ENCODE data around the gene BHLHE41. TPM values are rescaled to one million over a fixed set of nuclear protein-coding genes. Genes with fewer than 3 reads are reported as not detected.

BHLHE41 gene
- total and polyA plus RNA-seq, 3 experiments from 2014 or later: not detected

DNA sequence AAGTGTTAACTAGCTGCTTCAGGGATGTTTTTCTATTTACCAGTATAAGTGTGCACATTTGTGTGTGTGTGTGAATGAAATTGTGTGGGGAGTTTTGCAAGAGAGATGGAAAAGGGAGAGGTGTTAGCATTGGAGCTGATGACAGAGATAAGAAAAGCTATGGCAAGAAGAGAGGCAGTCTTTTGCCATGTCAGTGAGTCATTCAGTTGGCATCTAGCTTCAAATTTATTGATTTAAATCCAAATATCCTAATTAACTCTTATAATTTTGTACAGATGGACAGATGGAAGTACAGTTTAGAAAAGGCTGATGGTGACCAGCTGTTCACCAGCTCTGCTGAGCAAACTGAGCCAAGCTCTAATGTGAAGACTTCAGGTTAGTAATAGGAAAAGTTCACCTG is 3.3 kb upstream of the BHLHE41 start:
- Histone ChIP-seq H3K4me3 (ENCODE audit: low read length) (no peak overlapping the region), H3K27ac (ENCODE audit: low read depth, low read length) (no peak overlapping the region), H3K9me3 (ENCODE audit: low read length) (no peaks in the 10 kb centered on the region), H3K36me3 (ENCODE audit: insufficient read depth, low read length) (no peaks in the 10 kb centered on the region), H3K4me1 (ENCODE audit: insufficient read depth, low read length) (peaks cover 18% of the 10 kb centered on the region), H3K27me3 (ENCODE audit: insufficient read depth, low read length, poor library complexity, severe bottlenecking) (peaks cover 36% of the 10 kb centered on the region)
- no peak for DNase-seq
- H3K4me3 Mint-ChIP-seq: peak overlapping the region in 1 of 7 donors; percentile 1
- no peaks in the 10 kb centered on the region for H3K36me3 Mint-ChIP-seq
- H3K27ac Mint-ChIP-seq: no peak overlapping the region
- H3K27me3 Mint-ChIP-seq: peaks cover 71 to 80% of the 10 kb centered on the region in 2 donors
- POLR2A ChIA-PET: no interaction called here
- H3K9me3 Mint-ChIP-seq: no peaks in the 10 kb centered on the region
- peaks cover 23 to 44% (median 28%) of the 10 kb centered on the region in 3 donors for H3K4me1 Mint-ChIP-seq
- CTCF ChIA-PET: interaction anchor here (0.7 kb wide), 1 partner anchor 28 kb away, joined by 3 read pairs; no protein-coding TSS in a partner anchor

- CTCF ChIA-PET: no interaction called here
- peaks cover 22% of the 10 kb centered on the region for H3K4me1 ChIP-seq (ENCODE audit: insufficient read depth, low read length)
- peaks cover 27 to 49% (median 32%) of the 10 kb centered on the region in 3 donors for H3K4me1 Mint-ChIP-seq
- peaks cover 40% of the 10 kb centered on the region for H3K27me3 ChIP-seq (ENCODE audit: insufficient read depth, low read length, poor library complexity, severe bottlenecking)
- peak overlapping the region in 6 of 7 donors; percentile 15 to 56 (median 48) for H3K4me3 Mint-ChIP-seq
- no peak for DNase-seq
- POLR2A ChIA-PET: no interaction called here
- H3K9me3 Mint-ChIP-seq: no peaks in the 10 kb centered on the region
- H3K27ac ChIP-seq (ENCODE audit: low read depth, low read length): no peak overlapping the region
- H3K36me3 ChIP-seq (ENCODE audit: insufficient read depth, low read length): no peaks in the 10 kb centered on the region
- peak overlapping the region in 1 of 8 donors; percentile 28 for H3K27ac Mint-ChIP-seq
- peaks cover 67 to 77% of the 10 kb centered on the region in 2 donors for H3K27me3 Mint-ChIP-seq
- no peak overlapping the region for H3K4me3 ChIP-seq (ENCODE audit: low read length)
- no peaks in the 10 kb centered on the region for H3K36me3 Mint-ChIP-seq
- H3K9me3 ChIP-seq (ENCODE audit: low read length): no peaks in the 10 kb centered on the region
Observed at GRCh38 chr12:26127404-26127803, 2.6 kb upstream of the BHLHE41 start.

- no peak for DNase-seq
- ChIA-PET CTCF (no interaction called here), POLR2A (no interaction called here)
- Histone ChIP-seq H3K4me3 (ENCODE audit: low read length) (peak overlapping the region; percentile 13), H3K9me3 (ENCODE audit: low read length) (no peaks in the 10 kb centered on the region), H3K27me3 (ENCODE audit: insufficient read depth, low read length, poor library complexity, severe bottlenecking) (peaks cover 43% of the 10 kb centered on the region), H3K27ac (ENCODE audit: low read depth, low read length) (no peak overlapping the region), H3K4me1 (ENCODE audit: insufficient read depth, low read length) (peaks cover 25% of the 10 kb centered on the region), H3K36me3 (ENCODE audit: insufficient read depth, low read length) (no peaks in the 10 kb centered on the region)
- Mint-ChIP-seq H3K27me3 (peaks cover 68 to 76% of the 10 kb centered on the region in 2 donors), H3K4me1 (peaks cover 29 to 53% (median 35%) of the 10 kb centered on the region in 3 donors), H3K36me3 (no peaks in the 10 kb centered on the region), H3K4me3 (peak overlapping the region in 6 of 7 donors; percentile 79 to 90 (median 79)), H3K27ac (no peak overlapping the region), H3K9me3 (peaks cover 0 to under 1% (median 0%) of the 10 kb centered on the region in 5 donors)
Observed at GRCh38 chr12:26126340-26127284, 1.8 kb upstream of the BHLHE41 start.

DNA sequence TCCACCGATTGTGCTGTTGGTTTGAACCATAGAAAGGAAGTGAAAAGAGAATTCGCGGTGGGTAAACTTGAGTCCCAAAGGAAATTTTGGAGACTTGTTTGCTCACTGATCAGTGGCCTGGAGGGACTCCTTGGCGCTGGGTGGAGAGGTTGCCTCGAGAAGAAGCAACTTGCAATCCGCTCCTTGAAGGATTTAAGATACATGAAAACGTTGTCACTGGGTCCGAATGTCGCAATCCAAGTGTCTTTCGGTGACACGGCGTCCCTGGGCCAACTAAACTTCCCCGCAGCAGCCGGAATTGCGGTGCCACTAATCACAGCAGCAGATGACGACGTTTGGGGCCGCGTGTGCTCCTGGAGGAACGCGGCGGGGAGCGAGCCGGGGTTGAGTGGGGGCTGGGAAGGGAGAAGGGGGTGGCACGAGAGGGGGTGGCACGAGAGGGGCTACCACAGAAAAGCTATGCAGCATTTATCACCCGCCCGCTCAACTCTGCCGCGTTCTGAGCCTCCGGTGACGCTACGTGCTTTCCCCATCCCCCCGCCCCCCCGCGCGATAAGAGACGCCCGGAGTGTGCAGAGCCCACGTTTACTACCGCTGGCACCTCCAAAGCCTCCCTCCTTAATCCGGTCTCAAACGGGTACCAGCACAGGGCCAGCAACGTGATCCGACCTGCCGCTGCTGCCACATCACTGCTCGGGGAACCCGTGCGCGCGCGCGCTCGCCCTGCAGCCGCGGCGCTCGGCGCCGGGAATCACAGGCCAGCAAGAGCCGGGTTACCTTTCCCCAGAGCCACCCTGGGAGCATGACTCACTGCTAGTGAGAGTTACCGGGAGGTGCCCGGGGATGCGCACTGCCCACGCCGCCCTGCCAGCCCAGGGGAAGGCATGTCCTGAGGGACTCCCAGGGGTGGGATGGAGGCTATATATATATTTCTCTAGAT is 833 bp upstream of the BHLHE41 start:
- H3K4me3 ChIP-seq (ENCODE audit: low read length): peak overlapping the region; percentile 29
- no peaks in the 10 kb centered on the region for H3K9me3 ChIP-seq (ENCODE audit: low read length)
- Mint-ChIP-seq H3K27me3 (peaks cover 71 to 78% of the 10 kb centered on the region in 2 donors), H3K27ac (peak overlapping the region in 1 of 8 donors; percentile 53), H3K9me3 (peaks cover 0 to 4% (median 0%) of the 10 kb centered on the region in 5 donors), H3K36me3 (no peaks in the 10 kb centered on the region), H3K4me3 (peak overlapping the region; percentile 18 to 90 (median 79)), H3K4me1 (peaks cover 32 to 58% (median 38%) of the 10 kb centered on the region in 3 donors)
- no peak for DNase-seq
- peaks cover 27% of the 10 kb centered on the region for H3K4me1 ChIP-seq (ENCODE audit: insufficient read depth, low read length)
- H3K27me3 ChIP-seq (ENCODE audit: insufficient read depth, low read length, poor library complexity, severe bottlenecking): peaks cover 51% of the 10 kb centered on the region
- ChIA-PET POLR2A (no interaction called here), CTCF (no interaction called here)
- H3K36me3 ChIP-seq (ENCODE audit: insufficient read depth, low read length): no peaks in the 10 kb centered on the region
- H3K27ac ChIP-seq (ENCODE audit: low read depth, low read length): no peak overlapping the region

GRCh38 chr12:26123482-26123980 is 1.3 kb downstream of the BHLHE41 start:
- peaks cover 27% of the 10 kb centered on the region for H3K4me1 ChIP-seq (ENCODE audit: insufficient read depth, low read length)
- CTCF ChIA-PET: interaction anchor here (1.6 kb wide), 1 partner anchor 9 kb away, joined by 4 read pairs; no protein-coding TSS in a partner anchor
- H3K27ac ChIP-seq (ENCODE audit: low read depth, low read length): no peak overlapping the region
- DNase-seq: no peak
- H3K27me3 ChIP-seq (ENCODE audit: insufficient read depth, low read length, poor library complexity, severe bottlenecking): peaks cover 50% of the 10 kb centered on the region
- peak overlapping the region; percentile 75 to 89 (median 83) for H3K4me3 Mint-ChIP-seq
- H3K9me3 ChIP-seq (ENCODE audit: low read length): no peaks in the 10 kb centered on the region
- peaks cover 32 to 58% (median 38%) of the 10 kb centered on the region in 3 donors for H3K4me1 Mint-ChIP-seq
- H3K27me3 Mint-ChIP-seq: peaks cover 70 to 78% of the 10 kb centered on the region in 2 donors
- H3K4me3 ChIP-seq (ENCODE audit: low read length): no peak overlapping the region
- no peaks in the 10 kb centered on the region for H3K36me3 ChIP-seq (ENCODE audit: insufficient read depth, low read length)
- H3K9me3 Mint-ChIP-seq: peaks cover 0 to 4% (median 0%) of the 10 kb centered on the region in 5 donors
- peak overlapping the region in 1 of 8 donors; percentile 47 for H3K27ac Mint-ChIP-seq
- no peaks in the 10 kb centered on the region for H3K36me3 Mint-ChIP-seq
- POLR2A ChIA-PET: interaction anchor here (0.9 to 1.0 kb wide), 2 partner anchors 9 to 10 kb away, joined by 3 to 5 read pairs; no protein-coding TSS in a partner anchor

DNA sequence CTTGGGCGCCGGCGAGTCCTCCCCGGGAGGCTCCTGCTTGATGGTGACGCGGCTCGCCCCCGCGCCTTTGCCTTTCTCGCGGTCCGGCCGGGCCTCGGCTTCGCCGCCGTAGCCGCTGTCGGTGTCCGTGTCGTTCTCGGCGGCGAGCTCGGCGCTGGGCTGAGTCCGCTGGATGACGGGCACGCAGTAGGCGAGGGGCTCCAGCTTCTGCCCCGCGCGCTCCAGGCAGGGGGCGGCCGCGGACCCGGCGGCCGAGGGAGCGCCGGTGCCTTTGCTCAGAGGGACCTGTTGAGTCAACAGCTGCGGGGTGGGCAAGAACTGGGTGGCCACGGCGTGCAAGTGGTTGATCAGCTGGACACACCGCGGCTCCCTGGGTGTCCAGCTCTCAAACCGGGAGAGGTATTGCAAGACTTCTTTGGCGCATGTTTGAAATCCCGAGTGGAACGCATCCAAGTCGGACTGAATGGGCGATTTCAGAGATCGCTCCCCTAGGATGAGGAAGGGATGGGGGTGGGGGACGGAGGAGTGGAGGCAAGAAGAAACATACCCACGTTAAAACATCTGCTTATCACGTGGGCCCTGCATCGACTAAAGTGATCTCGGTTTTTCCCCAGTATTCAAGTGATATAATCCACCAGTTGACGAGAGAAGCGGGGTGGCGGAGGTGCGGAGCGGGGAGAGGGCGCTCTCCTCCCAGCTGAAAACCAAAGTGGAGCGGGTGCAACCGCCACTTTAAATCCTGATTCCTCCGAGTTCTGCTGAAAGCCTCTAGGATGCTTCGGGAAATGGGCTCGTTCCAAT is 2.0 kb downstream of the BHLHE41 start:
- peaks cover 32 to 58% (median 38%) of the 10 kb centered on the region in 3 donors for H3K4me1 Mint-ChIP-seq
- H3K4me1 ChIP-seq (ENCODE audit: insufficient read depth, low read length): peaks cover 27% of the 10 kb centered on the region

More for the DNA sequence above, 2.0 kb downstream of the BHLHE41 start:
- no peak overlapping the region for H3K27ac ChIP-seq (ENCODE audit: low read depth, low read length)
- H3K27me3 Mint-ChIP-seq: peaks cover 71 to 78% of the 10 kb centered on the region in 2 donors
- H3K27ac Mint-ChIP-seq: peak overlapping the region in 1 of 8 donors; percentile 47
- CTCF ChIA-PET: interaction anchor here (1.6 kb wide), 1 partner anchor 10 kb away, joined by 4 read pairs; no protein-coding TSS in a partner anchor
- POLR2A ChIA-PET: interaction anchor here (0.9 kb wide), 1 partner anchor 11 kb away, joined by 3 read pairs; no protein-coding TSS in a partner anchor
- H3K9me3 ChIP-seq (ENCODE audit: low read length): no peaks in the 10 kb centered on the region
- no peaks in the 10 kb centered on the region for H3K36me3 Mint-ChIP-seq
- DNase-seq: no peak
- H3K4me3 Mint-ChIP-seq: peak overlapping the region; percentile 75 to 89 (median 83)
- H3K4me3 ChIP-seq (ENCODE audit: low read length): peak overlapping the region; percentile 46
- no peaks in the 10 kb centered on the region for H3K36me3 ChIP-seq (ENCODE audit: insufficient read depth, low read length)
- peaks cover 0 to 4% (median 0%) of the 10 kb centered on the region in 5 donors for H3K9me3 Mint-ChIP-seq
- peaks cover 44% of the 10 kb centered on the region for H3K27me3 ChIP-seq (ENCODE audit: insufficient read depth, low read length, poor library complexity, severe bottlenecking)

Measured in CD8-positive, alpha-beta memory T cell (primary cell).